HepG2 (cell line): ENCODE measurements around the gene MSANTD2. TPM values are rescaled to one million over a fixed set of nuclear protein-coding genes. Genes with fewer than 3 reads are reported as not detected.

Source experiments
- ATAC-seq: fragments of 200-7000 bp; cut with Tn5 transposase; 3 replicates; pipeline ENCODE4 v1.9.1; 2020; ENCODE audit warnings: mild to moderate bottlenecking, moderate library complexity
- BruUV-seq: library from RNA; stranded (reverse); fragments of 400-500 nt; replicated peaks from 2 replicates; lab custom pipeline; 2021; lab: Mats Ljungman, UMichigan
- CTCF ChIA-PET: fragments of 300-600 bp; formaldehyde crosslinking; extraction: SDS; loops from one replicate; lab custom pipeline; 2021; ENCODE audit warnings: low total read pairs, inconsistent platforms, low intra/inter-chr PET ratio; lab: Yijun Ruan, JAX
- POLR2A ChIA-PET: fragments of 350-600 bp; sonication (Branson Sonifier 250); formaldehyde crosslinking; loops from one replicate; lab custom pipeline; 2020; ENCODE audit warnings: antibody characterized with exemption, inconsistent platforms; lab: Yijun Ruan, JAX
- DNase-seq: peaks from one replicate; pipeline ENCODE4 v3.0.0-alpha.2; 2015; ENCODE audit warnings: low spot score
- FAIRE-seq: peaks from 3 replicates; lab custom pipeline; 2011; peaks lifted over from hg19 to GRCh38; lab: Jason Lieb, UNC
- H2AFZ ChIP-seq: one replicate; pipeline ENCODE4 v1.6.1; 2011; ENCODE audit warnings: low read length, inconsistent platforms
- H3K27ac ChIP-seq: fragments of 300-600 bp; 3 replicates; pipeline ENCODE4 v1.8.0; 2011; ENCODE audit warnings: mixed run types, mild to moderate bottlenecking, mixed read lengths, low read length, inconsistent platforms; ENCODE audit not compliant: insufficient read depth; ENCODE audit errors: extremely low read length
- H3K27me3 ChIP-seq, 2 experiments: fragments of 200-600 bp in 1 of 2; 2 replicates in 1 of 2; 3 replicates in 1 of 2; pipeline versions ENCODE4 v1.6.0 to v1.8.0; 2011; ENCODE audit warnings: low read length in 2 of 2, mild to moderate bottlenecking in 2 of 2, moderate library complexity in 2 of 2, inconsistent platforms in 1 of 2; ENCODE audit not compliant: insufficient read depth in 2 of 2, control insufficient read depth in 1 of 2
- H3K36me3 ChIP-seq, 2 experiments: fragments of 200-600 bp in 1 of 2; replicated peaks in 1 of 2; 2 replicates in 1 of 2; 3 replicates in 1 of 2; pipeline versions ENCODE4 v1.5.1 to v1.8.0; 2011; ENCODE audit warnings: low read length in 2 of 2, inconsistent platforms in 1 of 2; ENCODE audit not compliant: insufficient read depth in 2 of 2, control insufficient read depth in 1 of 2
- H3K4me1 ChIP-seq: 2 replicates; pipeline ENCODE4 v1.5.1; 2012; ENCODE audit warnings: low read length, inconsistent platforms; ENCODE audit not compliant: insufficient read depth
- H3K4me2 ChIP-seq: 2 replicates; pipeline ENCODE4 v1.6.0; 2011; ENCODE audit warnings: low read depth, low read length, inconsistent platforms
- H3K4me3 ChIP-seq, 3 experiments: fragments of 200-600 bp in 1 of 3; sonication (generic), shearing (Covaris generic) in 1 of 3; replicated peaks in 1 of 3; 2 replicates each; pipeline ENCODE4 v1.5.1; 2011 to 2016; ENCODE audit warnings: low read length in 3 of 3, inconsistent platforms in 2 of 3, low read depth in 2 of 3, mild to moderate bottlenecking in 2 of 3, control low read depth in 1 of 3, mixed read lengths in 1 of 3; ENCODE audit not compliant: insufficient read depth in 1 of 3
- H3K79me2 ChIP-seq: one replicate; pipeline ENCODE4 v1.6.1; 2011; ENCODE audit warnings: low read length, inconsistent platforms; ENCODE audit not compliant: insufficient read depth
- H3K9ac ChIP-seq: 2 replicates; pipeline ENCODE4 v1.6.0; 2011; ENCODE audit warnings: mild to moderate bottlenecking, low read depth, low read length, inconsistent platforms; ENCODE audit not compliant: insufficient read depth
- H3K9me3 ChIP-seq: 2 replicates; pipeline ENCODE4 v1.5.1; 2012; ENCODE audit warnings: mild to moderate bottlenecking, low read length
- H4K20me1 ChIP-seq: 2 replicates; pipeline ENCODE4 v1.6.0; 2011; ENCODE audit warnings: inconsistent platforms, mild to moderate bottlenecking, low read length, moderate library complexity; ENCODE audit not compliant: insufficient read depth
- THYN1 ChIP-seq: sonication (generic); formaldehyde crosslinking; IDR thresholded peaks from 2 replicates; pipeline ENCODE4 v1.8.1; 2023; ENCODE audit warnings: low read depth, mild to moderate bottlenecking, moderate library complexity, missing genetic modification reagents, borderline replicate concordance
- ZNF142 ChIP-seq: sonication (generic); formaldehyde crosslinking; IDR thresholded peaks from 2 replicates; pipeline ENCODE4 v1.4.0; 2020; ENCODE audit warnings: missing genetic modification reagents
- ZNF619 ChIP-seq: sonication (generic); formaldehyde crosslinking; IDR thresholded peaks from 2 replicates; pipeline ENCODE4 v1.4.0; 2020; ENCODE audit warnings: mild to moderate bottlenecking, missing genetic modification reagents
- WGBS: methylation state at CpG from one replicate; pipeline ENCODE4 v1.1.6; 2017; ENCODE audit warnings: low lambda C conversion rate; 5-methylcytosine and 5-hydroxymethylcytosine counted together
- in situ Hi-C: cut with HindIII; loops from 2 replicates; pipeline ENCODE4 v1.10.0; 2017; ENCODE audit warnings: low pct_unique_long_range_greater_than_20kb; ENCODE audit not compliant: extremely low pct_ligation_motif_present
- intact Hi-C: fragments of 100-400 bp; cut with micrococcal nuclease; formaldehyde crosslinking; loops from one replicate; pipeline ENCODE4 v1.10.0; 2022; ENCODE audit not compliant: unreplicated experiment
- polyA plus RNA-seq, 8 experiments: library from polyadenylated mRNA; depleted of rRNA in 3 of 8; stranded (reverse) in 7 of 8; unstranded in 1 of 8; fragments of >200 nt; fragmentation: Illumina TruSeq in 4 of 8; extraction: Trizol in 4 of 8; gene quantifications; 2 replicates each; pipeline versions ENCODE4 v1.2.1 to v1.2.3, GENCODE V29; 2011 to 2016; ENCODE audit warnings: low read depth in 4 of 8, missing spikeins in 1 of 8, mixed read lengths in 1 of 8; ENCODE audit not compliant: insufficient read depth in 1 of 8
- total RNA-seq, 5 experiments: library from RNA; depleted of rRNA; stranded (reverse); fragments of >200 nt; fragmentation: Illumina TruSeq; extraction: Trizol; gene quantifications; 2 replicates each; pipeline ENCODE4 v1.2.3, GENCODE V29; 2016; ENCODE audit warnings: low read depth in 1 of 5

The MSANTD2 gene
- total and polyA plus RNA-seq, 2 of the 13 experiments (the other 11 are each of a cell fraction or from before 2014, with no cell fraction given) = 8.7 to 10.1 TPM

DNA sequence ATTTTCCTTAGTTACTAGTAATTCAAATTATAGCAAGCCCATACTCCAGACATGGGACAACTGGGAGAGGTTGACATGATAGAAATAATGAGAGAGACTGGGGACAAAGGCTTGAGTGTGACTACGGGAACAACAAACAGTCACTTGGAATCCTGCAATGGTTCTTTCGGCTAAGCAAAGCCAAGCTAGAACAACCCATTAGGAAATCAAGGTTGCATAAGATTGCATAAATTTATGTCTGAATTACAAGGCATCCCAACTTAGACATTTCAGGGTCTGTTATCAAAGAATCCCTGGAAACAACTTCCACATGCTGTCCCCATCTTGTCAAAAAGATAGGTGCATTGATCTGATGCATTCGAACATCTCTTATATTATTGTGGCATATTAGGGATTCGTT is 70.6 kb downstream of the MSANTD2 start:
- no peak for ATAC-seq
- 24% methylated on average over 4 of the region's 4 CpGs for WGBS
- POLR2A ChIA-PET = no interaction called here
- DNase-seq = no peak
- Histone ChIP-seq H3K9me3 (no peaks in the 10 kb centered on the region), H3K79me2 (no peaks in the 10 kb centered on the region), H4K20me1 (no peaks in the 10 kb centered on the region), H3K9ac (no peak overlapping the region), H3K4me1 (peaks cover 16% of the 10 kb centered on the region), H3K4me3 (no peak overlapping the region), H3K27me3 (peaks cover 0 to 14% of the 10 kb centered on the region in 2 experiments; a peak in 2 of 5 replicates), H3K4me2 (no peak overlapping the region)
- in situ Hi-C loops = no loop called here
- FAIRE-seq = no peak
- no peak for TF ChIP-seq ZNF619 (CRISPR knock-in tag)
- no peak for TF ChIP-seq THYN1 (CRISPR knock-in tag)
- no peak for TF ChIP-seq ZNF142 (CRISPR knock-in tag)
- TF ChIP-seq, all 625 proteins: peak for 0
- H2AFZ ChIP-seq = no peak overlapping the region
- BruUV-seq = no TSS peak
- no peaks in the 10 kb centered on the region for H3K36me3 ChIP-seq
- CTCF ChIA-PET = no interaction called here
- intact Hi-C loops = no loop called here
- no peak overlapping the region for H3K27ac ChIP-seq
